Endothelial cell of umbilical vein (primary cell): ENCODE data around the gene DENND2C. TPM values are rescaled to one million over a fixed set of nuclear protein-coding genes. Genes with fewer than 3 reads are reported as not detected.

Experiments used
- BruUV-seq: library from RNA; stranded (reverse); fragments of 400-500 nt; replicated peaks from 2 replicates; lab custom pipeline; 2021; lab: Mats Ljungman, UMichigan
- CTCF ChIA-PET: fragments of 300-600, 350-600 bp; sonication (Branson Sonifier 250); formaldehyde crosslinking; loops from one replicate; lab custom pipeline; 2021; ENCODE audit warnings: antibody characterized with exemption, inconsistent platforms; lab: Charles Lee
- POLR2A ChIA-PET: fragments of 300-600, 350-600 bp; sonication (Branson Sonifier 250); formaldehyde crosslinking; loops from one replicate; lab custom pipeline; 2021; ENCODE audit warnings: antibody characterized with exemption, inconsistent platforms; lab: Charles Lee
- DNase-seq: peaks from one replicate; pipeline ENCODE4 v3.0.0-alpha.2; 2011; ENCODE audit warnings: low read depth, low spot score
- FAIRE-seq: peaks from 2 replicates; lab custom pipeline; 2011; peaks lifted over from hg19 to GRCh38; lab: Jason Lieb, UNC
- H2AFZ ChIP-seq: 2 replicates; pipeline ENCODE4 v1.6.0; 2012; ENCODE audit warnings: low read depth, low read length, control low read depth, inconsistent platforms
- H3K27ac ChIP-seq: 2 replicates; pipeline ENCODE4 v1.5.1; 2011; ENCODE audit warnings: low read depth, mild to moderate bottlenecking, control low read depth, low read length, moderate library complexity; ENCODE audit not compliant: insufficient read depth
- H3K27me3 ChIP-seq, 2 experiments: 2 replicates each; pipeline versions ENCODE4 v1.6.0 to v1.6.1; 2011; ENCODE audit warnings: low read length in 2 of 2, mixed read lengths in 1 of 2; ENCODE audit not compliant: control insufficient read depth in 2 of 2, insufficient read depth in 2 of 2
- H3K36me3 ChIP-seq, 2 experiments: 2 replicates in 1 of 2; 3 replicates in 1 of 2; pipeline ENCODE4 v1.5.1; 2011; ENCODE audit warnings: low read length in 2 of 2, mild to moderate bottlenecking in 1 of 2, moderate library complexity in 1 of 2; ENCODE audit not compliant: control insufficient read depth in 2 of 2, insufficient read depth in 2 of 2; ENCODE audit errors: extremely low read depth in 1 of 2
- H3K4me1 ChIP-seq: 3 replicates; pipeline ENCODE4 v1.5.1; 2011; ENCODE audit warnings: mild to moderate bottlenecking, low read length; ENCODE audit not compliant: control insufficient read depth, insufficient read depth; ENCODE audit errors: extremely low read depth
- H3K4me2 ChIP-seq: 2 replicates; pipeline ENCODE4 v1.6.1; 2011; ENCODE audit warnings: low read length, control low read depth, mixed read lengths; ENCODE audit not compliant: insufficient read depth
- H3K4me3 ChIP-seq, 3 experiments: fragments of 200-600 bp in 1 of 3; sonication (generic), shearing (Covaris generic) in 1 of 3; replicated peaks in 1 of 3; 2 replicates each; pipeline ENCODE4 v1.5.1; 2011 to 2016; ENCODE audit warnings: control low read depth in 3 of 3, low read length in 3 of 3, mild to moderate bottlenecking in 2 of 3, inconsistent platforms in 1 of 3, low read depth in 1 of 3, moderate library complexity in 1 of 3; ENCODE audit not compliant: insufficient read depth in 1 of 3
- H3K79me2 ChIP-seq: 2 replicates; pipeline ENCODE4 v1.6.0; 2012; ENCODE audit warnings: low read length, inconsistent platforms; ENCODE audit not compliant: control insufficient read depth, insufficient read depth
- H3K9ac ChIP-seq: replicated peaks from 2 replicates; pipeline ENCODE3; 2011; ENCODE audit warnings: low read length, control low read depth; ENCODE audit not compliant: insufficient read depth; ENCODE audit errors: extremely low read depth
- H3K9me1 ChIP-seq: replicated peaks from 3 replicates; pipeline ENCODE4 v1.6.0; 2011; ENCODE audit warnings: mild to moderate bottlenecking, low read length; ENCODE audit not compliant: control insufficient read depth, insufficient read depth; ENCODE audit errors: extremely low read depth
- H3K9me3 ChIP-seq: replicated peaks from 2 replicates; pipeline ENCODE4 v1.5.1; 2012; ENCODE audit warnings: low read length, inconsistent platforms; ENCODE audit not compliant: control insufficient read depth, insufficient read depth
- H4K20me1 ChIP-seq: replicated peaks from 2 replicates; pipeline ENCODE3; 2011; ENCODE audit warnings: mild to moderate bottlenecking, low read length; ENCODE audit not compliant: control insufficient read depth, insufficient read depth; ENCODE audit errors: extremely low read depth
- EZH2 ChIP-seq: IDR thresholded peaks from 2 replicates; pipeline ENCODE4 v1.6.1; 2012; ENCODE audit warnings: borderline replicate concordance, low read depth, mild to moderate bottlenecking, moderate library complexity, low read length, inconsistent platforms; ENCODE audit not compliant: severe bottlenecking
- FOS ChIP-seq: IDR thresholded peaks from 2 replicates; pipeline ENCODE4 v1.6.1; 2011; ENCODE audit warnings: mild to moderate bottlenecking, low read length, moderate library complexity, borderline replicate concordance; ENCODE audit not compliant: insufficient read depth
- GATA2 ChIP-seq: IDR thresholded peaks from 2 replicates; pipeline ENCODE4 v1.7.0; 2011; ENCODE audit warnings: low read depth, mild to moderate bottlenecking, moderate library complexity, mixed read lengths, low read length; ENCODE audit not compliant: insufficient read length, insufficient read depth
- JUN ChIP-seq: IDR thresholded peaks from 2 replicates; pipeline ENCODE4 v1.6.1; 2011; ENCODE audit warnings: borderline replicate concordance, low read depth; ENCODE audit not compliant: insufficient read length, insufficient read depth
- MYC ChIP-seq: IDR thresholded peaks from one replicate; pipeline ENCODE4 v1.6.1; 2011; ENCODE audit warnings: mild to moderate bottlenecking, low read depth, low read length
- POLR2A ChIP-seq: IDR thresholded peaks from 2 replicates; pipeline ENCODE4 v1.6.1; 2012; ENCODE audit warnings: low read depth, mild to moderate bottlenecking, control low read depth, low read length
- POLR2AphosphoS5 ChIP-seq: IDR thresholded peaks from 2 replicates; pipeline ENCODE4 v1.6.1; 2012; ENCODE audit warnings: low read depth, mild to moderate bottlenecking, control low read depth, low read length, moderate library complexity; ENCODE audit not compliant: insufficient read depth
- dilution Hi-C: fragments of 300-500 bp; cut with MboI; formaldehyde crosslinking; loops from one replicate; pipeline ENCODE4 v1.15.0; 2019; ENCODE audit warnings: low sequenced_read_pairs; ENCODE audit not compliant: extremely low pct_ligation_motif_present
- intact Hi-C: fragments of 100-400 bp; cut with micrococcal nuclease; formaldehyde crosslinking; loops from one replicate; pipeline ENCODE4 v1.10.0; 2022
- polyA plus RNA-seq, 4 experiments: library from polyadenylated mRNA; depleted of rRNA in 3 of 4; stranded (reverse) in 3 of 4; unstranded in 1 of 4; fragments of >200 nt; gene quantifications; 2 replicates each; pipeline versions ENCODE4 v1.2.1 to v1.2.3, GENCODE V29; 2011 to 2012; ENCODE audit warnings: missing spikeins in 1 of 4
- total RNA-seq: library from RNA; stranded (reverse); gene quantifications from 2 replicates; pipeline ENCODE4 v1.2.3, GENCODE V29; 2021
- TF ChIP-seq, protein P1 (sequence below), 2 donors: IDR thresholded peaks; 1 replicate in 1 of 2; 2 replicates in 1 of 2; pipeline ENCODE4 v1.5.1; 2011; ENCODE audit warnings: low read length in 2 of 2, mild to moderate bottlenecking in 2 of 2, moderate library complexity in 2 of 2, control low read depth in 1 of 2, inconsistent platforms in 1 of 2, low read depth in 1 of 2; ENCODE audit not compliant: insufficient read depth in 1 of 2; ENCODE audit errors: extremely low read depth in 1 of 2
- TF ChIP-seq, protein P2 (sequence below): IDR thresholded peaks from 2 replicates; pipeline ENCODE4 v1.6.1; 2011; ENCODE audit not compliant: insufficient read depth, insufficient read length

The DENND2C gene
- total and polyA plus RNA-seq, 2 donors (not counting 3 experiments of a cell fraction or from before 2014, with no cell fraction given): 0.12 to 0.22 TPM

DNA sequence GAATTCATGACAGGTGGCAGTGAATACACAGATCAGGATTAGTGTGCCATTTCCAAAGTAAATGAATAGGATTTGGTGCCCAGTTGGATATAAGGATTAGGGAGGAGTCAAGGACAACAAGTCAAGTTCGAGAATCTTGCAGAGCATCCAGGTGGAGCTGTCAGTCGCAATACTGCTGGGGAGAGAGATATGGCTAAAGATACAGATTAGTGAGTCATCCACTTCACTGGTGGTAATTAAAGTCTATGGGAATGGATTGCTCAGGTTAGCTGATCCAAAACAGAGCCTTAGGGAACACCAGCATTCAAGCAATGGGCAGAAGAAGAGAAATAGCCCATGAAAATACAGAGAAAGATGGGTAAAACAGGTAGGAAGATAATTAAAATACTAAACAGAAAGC, 115.3 kb downstream of the DENND2C start:
- Histone ChIP-seq H3K9me3 (no peaks in the 10 kb centered on the region), H2AFZ (no peak overlapping the region), H3K9me1 (no peaks in the 10 kb centered on the region), H3K27ac (no peak overlapping the region), H3K9ac (no peak overlapping the region), H3K36me3 (no peaks in the 10 kb centered on the region), H3K4me3 (no peak overlapping the region), H3K27me3 (no peaks in the 10 kb centered on the region), H3K4me2 (no peak overlapping the region), H3K4me1 (no peaks in the 10 kb centered on the region), H3K79me2 (no peaks in the 10 kb centered on the region), H4K20me1 (no peaks in the 10 kb centered on the region)
- no TSS peak for BruUV-seq
- DNase-seq (no peak), FAIRE-seq (no peak)
- dilution Hi-C loops (no loop called here), intact Hi-C loops (no loop called here)
- TF ChIP-seq FOS (no peak), MYC (no peak), EZH2 (no peak), JUN (no peak), GATA2 (no peak), POLR2AphosphoS5 (no peak), POLR2A (no peak)
- TF ChIP-seq, protein P1, sequence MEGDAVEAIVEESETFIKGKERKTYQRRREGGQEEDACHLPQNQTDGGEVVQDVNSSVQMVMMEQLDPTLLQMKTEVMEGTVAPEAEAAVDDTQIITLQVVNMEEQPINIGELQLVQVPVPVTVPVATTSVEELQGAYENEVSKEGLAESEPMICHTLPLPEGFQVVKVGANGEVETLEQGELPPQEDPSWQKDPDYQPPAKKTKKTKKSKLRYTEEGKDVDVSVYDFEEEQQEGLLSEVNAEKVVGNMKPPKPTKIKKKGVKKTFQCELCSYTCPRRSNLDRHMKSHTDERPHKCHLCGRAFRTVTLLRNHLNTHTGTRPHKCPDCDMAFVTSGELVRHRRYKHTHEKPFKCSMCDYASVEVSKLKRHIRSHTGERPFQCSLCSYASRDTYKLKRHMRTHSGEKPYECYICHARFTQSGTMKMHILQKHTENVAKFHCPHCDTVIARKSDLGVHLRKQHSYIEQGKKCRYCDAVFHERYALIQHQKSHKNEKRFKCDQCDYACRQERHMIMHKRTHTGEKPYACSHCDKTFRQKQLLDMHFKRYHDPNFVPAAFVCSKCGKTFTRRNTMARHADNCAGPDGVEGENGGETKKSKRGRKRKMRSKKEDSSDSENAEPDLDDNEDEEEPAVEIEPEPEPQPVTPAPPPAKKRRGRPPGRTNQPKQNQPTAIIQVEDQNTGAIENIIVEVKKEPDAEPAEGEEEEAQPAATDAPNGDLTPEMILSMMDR (IDR thresholded peaks at IDR 0.05; ENCODE audit: extremely low read depth in 1 of 2, insufficient read depth in 1 of 2, low read depth in 1 of 2, low read length in 2 of 2): no peak
- TF ChIP-seq, protein P2, sequence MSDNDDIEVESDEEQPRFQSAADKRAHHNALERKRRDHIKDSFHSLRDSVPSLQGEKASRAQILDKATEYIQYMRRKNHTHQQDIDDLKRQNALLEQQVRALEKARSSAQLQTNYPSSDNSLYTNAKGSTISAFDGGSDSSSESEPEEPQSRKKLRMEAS: no peak
- ChIA-PET POLR2A (no interaction called here), CTCF (no interaction called here)
